GM23248 (cell line): Measurements from ENCODE around the gene TLL2.

Source experiments
- EZH2 ChIP-seq: fragments of 200-600 bp; sonication (generic); IDR thresholded peaks from 2 replicates; pipeline ENCODE4 v1.6.1; 2018; ENCODE audit warnings: antibody characterized with exemption, mild to moderate bottlenecking; ENCODE audit not compliant: insufficient read depth, poor library complexity, severe bottlenecking
- EZH2phosphoT487 ChIP-seq: fragments of 200-600 bp; sonication (generic); IDR thresholded peaks from 2 replicates; pipeline ENCODE4 v1.6.1; 2018; ENCODE audit warnings: antibody characterized with exemption, moderate library complexity, mild to moderate bottlenecking, low read depth; ENCODE audit not compliant: insufficient read depth

DNA sequence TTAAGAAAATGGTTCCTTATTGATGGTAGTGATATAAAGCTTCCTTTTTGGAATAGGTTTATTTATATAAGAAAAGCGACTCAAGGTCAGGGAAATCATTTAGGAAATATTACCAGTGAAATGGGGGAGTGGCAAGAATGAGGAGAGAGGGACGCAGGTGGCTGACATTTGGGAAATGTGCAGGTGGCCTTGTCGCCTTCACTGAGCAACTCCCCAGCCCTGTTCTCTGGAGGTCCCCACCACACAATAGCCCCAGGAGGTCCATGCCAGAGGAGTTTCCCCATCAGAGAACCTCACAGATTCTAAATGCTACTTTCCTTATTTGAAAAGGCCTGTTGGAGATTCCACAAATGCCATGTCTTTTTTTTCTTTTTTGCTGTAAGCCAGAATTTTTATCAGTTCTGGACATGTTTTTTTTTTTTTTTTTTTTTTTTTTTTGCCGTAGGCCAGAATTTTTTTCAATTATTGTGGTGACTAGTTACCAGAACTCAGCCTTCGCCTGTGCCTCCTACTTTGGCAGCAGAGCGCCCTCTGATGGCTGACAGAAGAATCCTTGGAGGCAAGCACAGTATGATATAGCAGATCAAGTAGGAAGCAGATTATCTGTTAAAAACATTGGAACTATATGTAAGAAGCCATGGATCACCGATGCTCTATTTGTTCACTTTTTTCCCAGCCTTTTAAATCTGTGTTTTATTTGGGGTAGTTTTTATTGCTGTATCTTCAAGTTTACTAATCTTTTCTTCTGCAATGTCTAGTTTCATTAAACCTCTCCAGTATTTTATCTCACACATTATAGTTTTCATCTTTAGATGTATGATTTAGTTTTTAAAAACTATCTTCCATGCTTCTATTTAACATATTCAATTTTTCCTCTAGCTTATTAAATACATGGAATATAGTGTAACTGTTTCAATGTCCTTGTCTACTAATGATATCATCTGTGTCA is 173.5 kb downstream of the TLL2 start:
- no peak for TF ChIP-seq EZH2
- no peak for TF ChIP-seq EZH2phosphoT487
